ENCODE data around the gene G3BP2.
"Not testable (repeated sequence)": the region's sequence is repeated elsewhere in the genome, so short reads cannot be mapped to it uniquely, and the experiment has no call there.

G3BP2 gene

GRCh38 chr4:75673027-75673958 lies at the start of gene G3BP2:
G3BP2 (minus strand) TSS chr4:75673411; CDS start chr4:75662025, 11,386 bp downstream.
- DNase-seq = peak; percentile 98

- DNase-seq = no peak
Measured at GRCh38 chr4:75722417-75722816, 49.2 kb upstream of the G3BP2 start.

DNA sequence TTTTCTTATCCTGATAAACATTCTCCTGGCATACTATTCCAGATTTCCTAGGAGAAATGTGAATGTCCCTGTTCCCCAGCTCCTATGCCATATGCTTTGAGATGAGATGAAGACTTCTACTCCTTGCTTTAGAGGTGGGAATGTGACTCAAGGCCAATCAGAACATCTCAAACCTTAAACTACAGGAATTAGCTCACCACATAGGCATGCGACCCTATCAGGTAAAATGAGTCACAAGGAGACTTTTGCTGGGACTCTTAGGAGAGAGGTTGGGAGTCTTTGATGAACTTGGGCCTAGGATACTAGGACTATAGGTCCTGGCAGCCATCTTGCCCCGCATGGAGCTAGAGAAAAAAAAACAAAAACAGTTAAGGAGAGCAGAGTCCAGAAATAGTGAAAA lies 45.3 kb upstream of the G3BP2 start:
- DNase-seq = no peak

- no peak for DNase-seq
Measured at GRCh38 chr4:75717408-75717807, 44.2 kb upstream of the G3BP2 start.

- not testable (repeated sequence) for DNase-seq
Measured at GRCh38 chr4:75716054-75716453, 42.8 kb upstream of the G3BP2 start.

DNA sequence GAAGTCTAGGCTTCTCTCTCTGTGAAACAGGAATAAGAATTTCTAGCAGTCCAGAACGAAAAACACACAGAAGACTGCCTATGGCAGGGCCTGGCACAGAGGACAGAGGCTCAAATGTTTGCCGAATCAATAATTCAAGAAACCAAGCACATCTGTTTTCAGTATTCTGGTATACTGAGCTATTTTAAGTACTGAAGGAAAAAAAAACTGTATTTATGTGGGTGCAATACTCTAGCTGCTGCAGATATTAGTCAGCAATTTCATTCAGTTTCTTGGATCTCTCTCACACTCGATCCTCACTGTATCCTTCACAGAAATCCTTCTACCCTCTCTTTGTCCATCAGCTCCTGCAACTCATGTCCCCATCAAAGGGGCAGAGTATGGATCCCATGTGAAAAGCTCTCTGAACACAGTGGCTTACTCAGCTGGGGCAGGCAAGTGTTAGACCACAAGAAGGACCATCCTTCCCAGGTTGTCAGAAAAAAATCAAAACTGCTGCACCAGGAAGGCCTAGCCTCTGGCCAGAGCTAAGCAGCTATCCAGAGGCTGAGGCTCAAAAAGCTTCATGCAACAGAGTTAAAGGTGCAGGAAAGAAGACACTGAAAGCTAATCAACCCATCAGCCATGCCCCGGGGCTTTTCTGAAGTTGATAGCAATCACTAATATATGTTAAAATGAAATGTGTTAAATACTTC lies 42.0 kb upstream of the G3BP2 start:
- no peak for DNase-seq

DNA sequence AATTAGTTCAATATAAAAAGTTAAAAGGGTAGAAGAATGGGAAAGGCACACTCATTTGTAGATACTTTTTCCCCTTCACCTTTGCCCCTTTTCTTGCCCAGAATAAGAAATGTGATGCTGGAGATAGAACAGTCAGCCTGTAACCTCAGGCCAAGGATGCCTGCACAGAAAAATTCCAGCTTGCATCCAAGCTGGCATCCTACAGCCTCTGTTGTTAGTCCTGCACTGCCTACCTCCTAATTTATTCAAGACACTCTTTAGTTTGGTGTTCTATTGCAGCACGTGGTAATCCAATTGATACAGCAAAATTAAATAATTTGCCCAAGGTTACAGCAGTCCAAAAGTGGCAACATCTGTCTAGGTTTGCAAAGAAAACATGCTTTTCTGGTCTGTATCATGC lies 41.5 kb upstream of the G3BP2 start:
- DNase-seq = no peak

- no peak for DNase-seq
Measured at GRCh38 chr4:75714011-75714410, 40.8 kb upstream of the G3BP2 start.

GRCh38 chr4:75710246-75710645 lies 37.0 kb upstream of the G3BP2 start:
- no peak for DNase-seq

DNA sequence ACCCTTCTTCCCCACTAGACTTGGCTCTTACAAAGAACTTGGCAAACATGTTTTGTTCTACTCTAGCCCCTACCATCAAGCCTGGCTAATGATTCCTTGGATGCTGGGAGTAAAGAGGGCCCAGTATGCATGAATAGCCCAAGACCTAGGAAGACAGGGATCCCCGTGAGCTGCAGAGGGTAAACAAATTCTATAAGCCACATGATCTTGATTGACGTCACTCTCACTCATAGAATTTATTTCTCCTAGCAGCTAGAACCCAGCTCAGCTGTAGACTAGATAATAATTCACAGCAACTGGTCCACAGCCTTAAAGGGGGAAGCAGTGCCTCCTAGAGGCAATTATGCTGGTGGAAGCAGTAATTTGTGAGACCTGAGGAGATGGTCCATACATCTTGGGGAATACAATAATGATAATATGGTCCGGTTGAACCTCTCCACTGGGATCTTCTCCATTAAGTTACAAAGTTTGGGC lies 35.0 kb upstream of the G3BP2 start:
- DNase-seq = no peak

- no peak for DNase-seq
Measured at GRCh38 chr4:75705198-75705977, 32.2 kb upstream of the G3BP2 start.

- no peak for DNase-seq
Measured at GRCh38 chr4:75702919-75703411, 29.8 kb upstream of the G3BP2 start.

GRCh38 chr4:75699299-75699698 lies 26.1 kb upstream of the G3BP2 start:
- no peak for DNase-seq

DNA sequence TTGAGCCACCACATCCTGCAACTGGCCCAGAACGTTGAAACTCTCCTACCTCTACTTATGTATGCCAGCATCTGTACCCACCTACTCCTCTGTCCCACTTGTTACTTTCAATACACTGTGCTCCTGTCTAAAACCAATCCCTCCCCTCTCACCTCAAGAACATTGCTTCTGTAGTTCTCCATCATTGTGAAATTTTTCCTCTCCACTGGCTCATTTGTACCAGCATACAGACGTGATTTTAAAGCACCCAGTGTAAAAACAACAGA lies 25.7 kb upstream of the G3BP2 start:
- no peak for DNase-seq

DNA sequence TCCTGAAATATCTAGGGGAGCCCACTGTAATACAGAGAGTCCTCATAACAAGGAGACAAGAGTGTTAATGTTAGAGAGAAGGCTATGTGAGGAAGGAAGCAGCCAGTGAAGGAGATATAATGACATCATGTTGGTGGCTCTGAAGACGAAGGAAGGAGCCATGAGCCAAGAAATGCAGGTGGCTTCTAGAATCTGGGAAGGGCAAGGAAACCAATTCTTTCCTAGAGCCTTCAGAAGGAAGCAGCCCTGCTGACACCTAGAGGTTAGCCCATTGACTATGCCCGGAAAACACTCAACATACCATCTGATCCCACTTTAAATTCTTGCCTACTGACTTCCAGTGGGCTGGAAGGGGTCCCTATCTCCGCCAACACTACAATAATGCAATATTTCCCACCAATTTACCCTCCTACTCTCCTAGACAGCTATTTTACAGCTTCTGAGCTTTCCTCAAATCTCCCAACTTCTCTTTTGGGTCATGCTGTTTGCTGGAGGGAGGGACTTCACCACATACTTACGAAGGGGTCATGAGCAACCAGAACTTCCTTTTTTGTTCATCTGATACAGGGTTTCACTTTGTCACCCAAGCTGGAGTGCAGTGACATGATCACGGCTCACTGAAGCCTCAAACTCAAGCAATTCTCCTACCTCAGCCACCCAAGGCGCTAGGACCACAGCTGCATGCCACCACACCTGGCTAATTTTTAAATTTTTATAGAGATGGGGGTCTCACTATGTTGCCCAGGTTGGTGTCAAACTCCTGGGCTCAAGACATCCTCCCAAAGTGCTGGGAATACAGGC lies 25.2 kb upstream of the G3BP2 start:
- no peak for DNase-seq

GRCh38 chr4:75696581-75696980 lies 23.4 kb upstream of the G3BP2 start:
- DNase-seq = no peak

DNA sequence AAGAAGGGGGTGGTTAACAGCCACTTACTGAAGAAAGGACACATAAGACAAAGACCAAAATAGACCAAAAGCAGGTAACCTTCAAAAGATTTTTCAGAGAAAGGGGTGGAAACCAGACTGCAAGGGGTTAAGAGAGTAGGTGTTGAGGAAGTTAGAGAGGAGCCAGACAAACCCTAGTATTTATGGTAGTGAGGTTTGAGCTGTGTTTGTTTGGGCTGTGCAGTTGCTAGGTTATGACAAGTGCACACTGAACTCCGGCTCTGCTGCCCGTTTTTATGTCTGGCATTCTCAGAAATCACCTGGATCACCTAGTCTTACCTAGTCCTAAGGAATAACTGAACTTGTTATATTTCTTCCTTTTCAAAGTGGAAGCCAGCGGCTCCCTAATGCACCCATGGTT lies 22.9 kb upstream of the G3BP2 start:
- DNase-seq = no peak

GRCh38 chr4:75692066-75692465 lies 18.9 kb upstream of the G3BP2 start:
- not testable (repeated sequence) for DNase-seq

- not testable (repeated sequence) for DNase-seq
Measured at GRCh38 chr4:75687125-75687524, 13.9 kb upstream of the G3BP2 start.

DNA sequence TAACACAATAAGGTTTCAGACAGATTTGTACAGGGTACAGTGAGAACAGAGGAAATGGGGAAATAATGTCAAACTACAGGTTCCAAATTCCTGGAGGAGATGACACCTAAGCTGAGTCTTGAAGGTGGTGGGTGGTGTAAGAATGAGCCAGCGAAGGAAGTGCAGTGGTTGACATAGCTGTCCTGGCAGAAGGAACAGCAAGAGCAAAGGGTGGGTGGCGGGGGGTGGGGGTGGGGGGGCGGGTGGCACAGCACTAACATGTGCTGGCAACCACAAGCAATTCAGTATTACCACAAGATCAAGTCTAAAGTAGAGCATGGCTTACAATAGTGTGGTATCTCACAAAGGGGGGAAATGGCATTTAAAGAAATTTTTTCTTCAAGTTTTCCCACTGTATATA lies 13.1 kb upstream of the G3BP2 start:
- no peak for DNase-seq

- no peak for DNase-seq
Measured at GRCh38 chr4:75685546-75686189, 12.5 kb upstream of the G3BP2 start.

Data from NCI-H345 (cell line).